Measurements from ENCODE around the gene FABP3. TPM values are rescaled to one million over a fixed set of nuclear protein-coding genes. Genes with fewer than 3 reads are reported as not detected.

The FABP3 gene
- total and polyA plus RNA-seq, 2 donors (not counting 3 experiments of a cell fraction or from before 2014, with no cell fraction given), result 0.84 to 2.6 TPM

DNA sequence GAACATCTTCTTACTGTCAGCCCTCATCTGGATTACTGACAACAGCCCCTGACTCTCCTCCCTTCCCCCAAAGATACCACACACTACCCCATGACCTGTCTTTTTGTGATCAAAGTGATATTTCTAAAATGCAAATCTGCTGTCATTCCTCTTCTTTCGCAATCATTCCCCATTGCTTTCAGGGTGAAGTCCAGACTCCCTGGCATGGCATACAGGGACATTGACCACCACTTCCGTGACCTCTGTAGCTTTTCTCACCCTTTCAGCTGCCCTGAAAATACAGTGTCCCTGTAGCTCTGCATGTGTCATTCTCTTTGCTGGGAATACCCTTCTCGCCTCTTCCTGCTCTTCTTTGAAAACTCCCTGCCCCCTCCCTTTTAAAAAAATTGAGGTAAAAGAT is 44.3 kb upstream of the FABP3 start:
- Histone ChIP-seq H2AFZ (ENCODE audit: low read depth, low read length) (no peak overlapping the region), H3K9me3 (replicated peaks; ENCODE audit: control insufficient read depth, insufficient read depth, low read length) (no peaks in the 10 kb centered on the region), H3K9me1 (replicated peaks; ENCODE audit: control insufficient read depth, extremely low read depth, insufficient read depth, low read length) (no peaks in the 10 kb centered on the region), H3K4me1 (ENCODE audit: control insufficient read depth, extremely low read depth, insufficient read depth, low read length) (peaks cover 6% of the 10 kb centered on the region), H3K4me3 (replicated peaks in 1 of 3; ENCODE audit: insufficient read depth in 1 of 3, low read depth in 1 of 3, low read length in 3 of 3) (no peak overlapping the region), H3K79me2 (ENCODE audit: control insufficient read depth, insufficient read depth, low read length) (no peaks in the 10 kb centered on the region), H3K27ac (ENCODE audit: insufficient read depth, low read depth, low read length) (no peak overlapping the region), H3K9ac (replicated peaks; ENCODE audit: extremely low read depth, insufficient read depth, low read length) (no peak overlapping the region), H4K20me1 (replicated peaks; ENCODE audit: control insufficient read depth, extremely low read depth, insufficient read depth, low read length) (no peaks in the 10 kb centered on the region), H3K4me2 (ENCODE audit: insufficient read depth, low read length) (no peak overlapping the region), H3K36me3 (ENCODE audit: control insufficient read depth in 2 of 2, extremely low read depth in 1 of 2, insufficient read depth in 2 of 2, low read length in 2 of 2) (no peaks in the 10 kb centered on the region), H3K27me3 (ENCODE audit: control insufficient read depth in 2 of 2, insufficient read depth in 2 of 2, low read length in 2 of 2) (peaks cover 6 to 7% of the 10 kb centered on the region in 2 experiments)
- no TSS peak for BruUV-seq (replicated peaks)
- ChIA-PET POLR2A (no interaction called here), CTCF (interaction anchor here (1.2 to 17.5 kb wide), 2 partner anchors 21 to 132 kb away, joined by 4 to 236 read pairs; no protein-coding TSS in a partner anchor)
- no peak for TF ChIP-seq MYC (IDR thresholded peaks at IDR 0.05; ENCODE audit: low read depth, low read length)
- no peak for TF ChIP-seq GATA2 (IDR thresholded peaks at IDR 0.05; ENCODE audit: insufficient read depth, insufficient read length, low read depth, low read length)
- no peak for TF ChIP-seq POLR2AphosphoS5 (IDR thresholded peaks at IDR 0.05; ENCODE audit: insufficient read depth, low read depth, low read length)
- TF ChIP-seq, protein P1, sequence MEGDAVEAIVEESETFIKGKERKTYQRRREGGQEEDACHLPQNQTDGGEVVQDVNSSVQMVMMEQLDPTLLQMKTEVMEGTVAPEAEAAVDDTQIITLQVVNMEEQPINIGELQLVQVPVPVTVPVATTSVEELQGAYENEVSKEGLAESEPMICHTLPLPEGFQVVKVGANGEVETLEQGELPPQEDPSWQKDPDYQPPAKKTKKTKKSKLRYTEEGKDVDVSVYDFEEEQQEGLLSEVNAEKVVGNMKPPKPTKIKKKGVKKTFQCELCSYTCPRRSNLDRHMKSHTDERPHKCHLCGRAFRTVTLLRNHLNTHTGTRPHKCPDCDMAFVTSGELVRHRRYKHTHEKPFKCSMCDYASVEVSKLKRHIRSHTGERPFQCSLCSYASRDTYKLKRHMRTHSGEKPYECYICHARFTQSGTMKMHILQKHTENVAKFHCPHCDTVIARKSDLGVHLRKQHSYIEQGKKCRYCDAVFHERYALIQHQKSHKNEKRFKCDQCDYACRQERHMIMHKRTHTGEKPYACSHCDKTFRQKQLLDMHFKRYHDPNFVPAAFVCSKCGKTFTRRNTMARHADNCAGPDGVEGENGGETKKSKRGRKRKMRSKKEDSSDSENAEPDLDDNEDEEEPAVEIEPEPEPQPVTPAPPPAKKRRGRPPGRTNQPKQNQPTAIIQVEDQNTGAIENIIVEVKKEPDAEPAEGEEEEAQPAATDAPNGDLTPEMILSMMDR (IDR thresholded peaks at IDR 0.05; ENCODE audit: extremely low read depth in 1 of 2, insufficient read depth in 1 of 2, low read depth in 1 of 2, low read length in 2 of 2), result no peak
- no peak for TF ChIP-seq JUN (IDR thresholded peaks at IDR 0.05; ENCODE audit: borderline replicate concordance, insufficient read depth, insufficient read length, low read depth)
- TF ChIP-seq, protein P2, sequence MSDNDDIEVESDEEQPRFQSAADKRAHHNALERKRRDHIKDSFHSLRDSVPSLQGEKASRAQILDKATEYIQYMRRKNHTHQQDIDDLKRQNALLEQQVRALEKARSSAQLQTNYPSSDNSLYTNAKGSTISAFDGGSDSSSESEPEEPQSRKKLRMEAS (IDR thresholded peaks at IDR 0.05; ENCODE audit: insufficient read depth, insufficient read length), result no peak
- no peak for TF ChIP-seq POLR2A (IDR thresholded peaks at IDR 0.05; ENCODE audit: low read depth, low read length)
- TF ChIP-seq FOS (IDR thresholded peaks at IDR 0.05; ENCODE audit: borderline replicate concordance, insufficient read depth, low read length), result no peak
- no peak for TF ChIP-seq EZH2 (IDR thresholded peaks at IDR 0.05; ENCODE audit: borderline replicate concordance, low read depth, low read length, severe bottlenecking)
- intact Hi-C loops (cut with micrococcal nuclease) (no loop called here), dilution Hi-C loops (cut with MboI; ENCODE audit: extremely low pct_ligation_motif_present, low sequenced_read_pairs) (no loop called here)
- DNase-seq (ENCODE audit: low read depth, low spot score) (no peak), FAIRE-seq (no peak)
